ENCODE results near the gene TCF4.

TCF4 gene

GRCh38 chr18:55376387-55376786 is 211.6 kb downstream of the TCF4 start:
- DNase-seq, result no peak

GRCh38 chr18:55375930-55376329 is 212.1 kb downstream of the TCF4 start:
- DNase-seq, result no peak

GRCh38 chr18:55374741-55375140 is 213.3 kb downstream of the TCF4 start:
- DNase-seq, result no peak

GRCh38 chr18:55372209-55372608 is 215.8 kb downstream of the TCF4 start:
- DNase-seq, result no peak

- DNase-seq, result no peak
These were observed 217.1 kb downstream of the TCF4 start for GRCh38 chr18:55370936-55371335.

GRCh38 chr18:55369346-55369745 is 218.6 kb downstream of the TCF4 start:
- no peak for DNase-seq

- no peak for DNase-seq
These were observed 222.7 kb downstream of the TCF4 start for GRCh38 chr18:55365342-55365741.

GRCh38 chr18:55362303-55362702 is 225.7 kb downstream of the TCF4 start:
- DNase-seq, result no peak

GRCh38 chr18:55361492-55362250 is 226.3 kb downstream of the TCF4 start:
- no peak for DNase-seq

GRCh38 chr18:55360061-55360460 is 227.9 kb downstream of the TCF4 start:
- DNase-seq, result no peak

- DNase-seq, result no peak
These were observed 231.2 kb downstream of the TCF4 start for GRCh38 chr18:55356815-55357214.

GRCh38 chr18:55355223-55355622 is 232.8 kb downstream of the TCF4 start:
- DNase-seq, result no peak

GRCh38 chr18:55354795-55355194 is 233.2 kb downstream of the TCF4 start:
- DNase-seq, result peak; percentile 73

GRCh38 chr18:55353806-55354205 is 234.2 kb downstream of the TCF4 start:
- peak; percentile 66 for DNase-seq

- DNase-seq, result no peak
These were observed 234.6 kb downstream of the TCF4 start for GRCh38 chr18:55353391-55353790.

GRCh38 chr18:55351980-55352714 is 235.8 kb downstream of the TCF4 start:
- no peak for DNase-seq

GRCh38 chr18:55351241-55351691 is 236.7 kb downstream of the TCF4 start:
- DNase-seq, result no peak

- no peak for DNase-seq
These were observed 238.3 kb downstream of the TCF4 start for GRCh38 chr18:55349685-55350084.

- no peak for DNase-seq
These were observed 240.8 kb downstream of the TCF4 start for GRCh38 chr18:55346961-55347740.

- no peak for DNase-seq
These were observed 241.6 kb downstream of the TCF4 start for GRCh38 chr18:55346387-55346786.

- DNase-seq, result no peak
These were observed 242.7 kb downstream of the TCF4 start for GRCh38 chr18:55345103-55345950.

- peak; percentile 64 for DNase-seq
These were observed 244.5 kb downstream of the TCF4 start for GRCh38 chr18:55343396-55344073.
